Uterus (tissue), 4 donors: Measurements from ENCODE around the gene GALNT13. TPM values are rescaled to one million over a fixed set of nuclear protein-coding genes. Genes with fewer than 3 reads are reported as not detected.

Experiments used
- DNase-seq, 2 donors: peaks; one replicate each; pipeline ENCODE4 v3.0.0-alpha.2; 2019 to 2020
- H3K27ac ChIP-seq, 2 donors: fragments of 200-600 bp; sonication (generic); 1 replicate in 1 of 2; 2 replicates in 1 of 2; pipeline ENCODE4 v1.5.1; 2016 to 2018
- H3K27me3 ChIP-seq, 2 donors: fragments of 200-600 bp; sonication (generic); one replicate each; pipeline ENCODE4 v1.5.1; 2018 to 2019; ENCODE audit warnings: control low read depth in 1 of 2
- H3K36me3 ChIP-seq, 2 donors: fragments of 200-600 bp; sonication (generic); one replicate each; pipeline ENCODE4 v1.5.1; 2019; ENCODE audit warnings: control low read depth in 1 of 2
- H3K4me1 ChIP-seq, 2 donors: fragments of 200-600 bp; sonication (generic); one replicate each; pipeline ENCODE4 v1.5.1; 2018 to 2019; ENCODE audit warnings: control low read depth in 1 of 2
- H3K4me3 ChIP-seq, 2 donors: fragments of 200-600 bp; sonication (generic); 1 replicate in 1 of 2; 2 replicates in 1 of 2; pipeline ENCODE4 v1.5.1; 2018 to 2019; ENCODE audit warnings: mild to moderate bottlenecking in 1 of 2
- H3K9me3 ChIP-seq, 2 donors: fragments of 200-600 bp; sonication (generic); one replicate each; pipeline ENCODE4 v1.5.1; 2019; ENCODE audit warnings: control low read depth in 1 of 2
- CTCF ChIP-seq, 4 experiments: fragments of 200-600 bp in 2 of 4; fragments of 450-650 bp in 2 of 4; sonication (generic) in 2 of 4; IDR thresholded peaks; one replicate each; pipeline ENCODE4 v1.5.1; 2016 to 2019; ENCODE audit warnings: antibody characterized with exemption in 4 of 4, mild to moderate bottlenecking in 2 of 4, moderate library complexity in 1 of 4
- POLR2A ChIP-seq, 2 donors: fragments of 450-650 bp; IDR thresholded peaks; one replicate each; pipeline ENCODE4 v1.6.1; 2016; ENCODE audit warnings: antibody characterized with exemption in 2 of 2, mild to moderate bottlenecking in 1 of 2, moderate library complexity in 1 of 2
- intact Hi-C: fragments of 100-400 bp; cut with DNase I; formaldehyde crosslinking; loops from one replicate; pipeline ENCODE4 v1.15.1; 2023; ENCODE audit warnings: low total_unique reads
- total RNA-seq, 4 donors: library from RNA; depleted of rRNA in 3 of 4; stranded (reverse); fragments of >200 nt in 3 of 4; gene quantifications; one replicate each; pipeline versions ENCODE4 v1.1.0 to v1.2.4, GENCODE V29; 2014 to 2023
- donor health status: DM: yes; HTN: yes; CAD: no.

Gene GALNT13
- total RNA-seq, 4 donors from 2014 or later: 0.29 to 16.5 (median 4.1) TPM; not detected in 1

GRCh38 chr2:153873052-153874048 lies 1.6 kb downstream of the GALNT13 start:
- no peak overlapping the region for H3K27ac ChIP-seq
- H3K4me1 ChIP-seq: no peaks in the 10 kb centered on the region
- H3K4me3 ChIP-seq: no peak overlapping the region
- H3K27me3 ChIP-seq: no peaks in the 10 kb centered on the region
- TF ChIP-seq CTCF (IDR thresholded peaks at IDR 0.05): no peak
- no peak for TF ChIP-seq POLR2A (IDR thresholded peaks at IDR 0.05)
- intact Hi-C loops: no loop called here
- DNase-seq: no peak
- no peaks in the 10 kb centered on the region for H3K36me3 ChIP-seq
- no peaks in the 10 kb centered on the region for H3K9me3 ChIP-seq

- Histone ChIP-seq H3K36me3 (no peaks in the 10 kb centered on the region), H3K27me3 (no peaks in the 10 kb centered on the region), H3K4me1 (no peaks in the 10 kb centered on the region), H3K27ac (no peak overlapping the region), H3K4me3 (no peak overlapping the region), H3K9me3 (no peaks in the 10 kb centered on the region)
- no peak for DNase-seq
- intact Hi-C loops: no loop called here
- TF ChIP-seq CTCF (IDR thresholded peaks at IDR 0.05) (no peak), POLR2A (IDR thresholded peaks at IDR 0.05) (no peak)
Observed at GRCh38 chr2:153875801-153876466, 4.2 kb downstream of the GALNT13 start.

- no peaks in the 10 kb centered on the region for H3K27me3 ChIP-seq
- H3K4me1 ChIP-seq: no peaks in the 10 kb centered on the region
- DNase-seq: no peak
- no peaks in the 10 kb centered on the region for H3K9me3 ChIP-seq
- no peaks in the 10 kb centered on the region for H3K36me3 ChIP-seq
- H3K27ac ChIP-seq: no peak overlapping the region
- H3K4me3 ChIP-seq: no peak overlapping the region
- TF ChIP-seq POLR2A (IDR thresholded peaks at IDR 0.05) (no peak), CTCF (IDR thresholded peaks at IDR 0.05) (no peak)
- intact Hi-C loops: no loop called here
Observed at GRCh38 chr2:153880926-153881325, 9.2 kb downstream of the GALNT13 start.

- no peak for DNase-seq
- TF ChIP-seq POLR2A (IDR thresholded peaks at IDR 0.05) (no peak), CTCF (IDR thresholded peaks at IDR 0.05) (no peak)
- Histone ChIP-seq H3K4me1 (no peaks in the 10 kb centered on the region), H3K9me3 (no peaks in the 10 kb centered on the region), H3K27ac (no peak overlapping the region), H3K36me3 (no peaks in the 10 kb centered on the region), H3K4me3 (no peak overlapping the region), H3K27me3 (no peaks in the 10 kb centered on the region)
- intact Hi-C loops: no loop called here
Observed at GRCh38 chr2:153886833-153887232, 15.1 kb downstream of the GALNT13 start.

GRCh38 chr2:153890576-153890975 lies 18.9 kb downstream of the GALNT13 start:
- Histone ChIP-seq H3K27ac (no peak overlapping the region), H3K27me3 (no peaks in the 10 kb centered on the region), H3K4me3 (no peak overlapping the region), H3K9me3 (no peaks in the 10 kb centered on the region), H3K4me1 (no peaks in the 10 kb centered on the region), H3K36me3 (no peaks in the 10 kb centered on the region)
- intact Hi-C loops: no loop called here
- TF ChIP-seq POLR2A (IDR thresholded peaks at IDR 0.05): no peak
- no peak for TF ChIP-seq CTCF (IDR thresholded peaks at IDR 0.05)
- DNase-seq: no peak
